Activated CD4-positive, alpha-beta T cell treated with anti-CD3 and anti-CD28 coated beads, Interleukin-2, Interleukin-6, amounts not matched to agents 100 ng/mL and 50 ng/mL, durations not matched to agents 16 hours and 8 hours (primary cell): ENCODE results near the gene PRSS8.
"Not testable (repeated sequence)": the region's sequence is repeated elsewhere in the genome, so short reads cannot be mapped to it uniquely, and the experiment has no call there.

ENCODE experiments used
- DNase-seq: peaks from one replicate; pipeline ENCODE4 v3.0.0-alpha.2; 2020

Gene PRSS8

GRCh38 chr16:31143694-31144148 is 8.2 kb upstream of the PRSS8 start:
- DNase-seq, result no peak

- no peak for DNase-seq
Measured at GRCh38 chr16:31143011-31143693, 7.6 kb upstream of the PRSS8 start.

GRCh38 chr16:31142109-31143010 is 6.8 kb upstream of the PRSS8 start:
- DNase-seq, result peak; percentile 100

GRCh38 chr16:31141489-31142108 is 6.1 kb upstream of the PRSS8 start:
- DNase-seq, result no peak

GRCh38 chr16:31141071-31141469 is 5.5 kb upstream of the PRSS8 start:
- DNase-seq, result not testable (repeated sequence)

GRCh38 chr16:31138621-31139578 is 3.4 kb upstream of the PRSS8 start:
- DNase-seq, result no peak

GRCh38 chr16:31136822-31137499 is 1.4 kb upstream of the PRSS8 start:
- not testable (repeated sequence) for DNase-seq

GRCh38 chr16:31136287-31136662 is 748 bp upstream of the PRSS8 start:
- no peak for DNase-seq

- no peak for DNase-seq
Measured at GRCh38 chr16:31134625-31135534, 647 bp downstream of the PRSS8 start.

GRCh38 chr16:31134091-31134571 is 1.4 kb downstream of the PRSS8 start:
- no peak for DNase-seq

- DNase-seq, result no peak
Measured at GRCh38 chr16:31133046-31133501, 2.5 kb downstream of the PRSS8 start.

GRCh38 chr16:31132303-31132979 is 3.1 kb downstream of the PRSS8 start:
- DNase-seq, result no peak

GRCh38 chr16:31131841-31132271 is 3.7 kb downstream of the PRSS8 start:
- DNase-seq, result no peak

GRCh38 chr16:31131416-31131815 is 4.1 kb downstream of the PRSS8 start:
- no peak for DNase-seq

GRCh38 chr16:31130899-31131298 is 4.6 kb downstream of the PRSS8 start:
- DNase-seq, result no peak

- DNase-seq, result no peak
Measured at GRCh38 chr16:31130336-31130891, 5.1 kb downstream of the PRSS8 start.

GRCh38 chr16:31129568-31130335 is 5.8 kb downstream of the PRSS8 start:
- no peak for DNase-seq

- no peak for DNase-seq
Measured at GRCh38 chr16:31128711-31129567, 6.6 kb downstream of the PRSS8 start.
